ENCODE measurements around the gene LRRC4C. TPM values are rescaled to one million over a fixed set of nuclear protein-coding genes. Genes with fewer than 3 reads are reported as not detected.

The LRRC4C gene
- total and polyA plus RNA-seq, 2 experiments from 2014 or later: 0.35 to 1.1 TPM

GRCh38 chr11:41435531-41435930 lies 23.9 kb downstream of the LRRC4C start:
- Histone ChIP-seq H3K4me1 (ENCODE audit: insufficient read depth) (no peaks in the 10 kb centered on the region), H3K4me3 (no peak overlapping the region), H3K36me3 (ENCODE audit: insufficient read depth) (no peaks in the 10 kb centered on the region), H3K9me2 (ENCODE audit: insufficient read depth) (0 out of 2 replicates have a peak, but pooled peaks cover under 1% of the 10 kb centered on the region), H3K4me2 (no peak overlapping the region), H3K27me3 (ENCODE audit: insufficient read depth) (no peaks in the 10 kb centered on the region), H4K20me1 (replicated peaks; ENCODE audit: insufficient read depth) (no peaks in the 10 kb centered on the region), H3F3A (replicated peaks; ENCODE audit: low read depth) (no peaks in the 10 kb centered on the region), H3K79me2 (replicated peaks; ENCODE audit: insufficient read depth) (no peaks in the 10 kb centered on the region), H3K27ac (ENCODE audit: low read depth) (no peak overlapping the region), H2AFZ (no peak overlapping the region)
- DNase-seq (ENCODE audit: low spot score) (no peak), ATAC-seq (no peak)
- Mint-ChIP-seq H3K4me3 (no peak overlapping the region), H3K27ac (no peak overlapping the region), H3K36me3 (ENCODE audit: low read depth) (no peaks in the 10 kb centered on the region; the same call in 2 of the 3 replicates), H3K4me1 (peaks cover 3% of the 10 kb centered on the region; the same call in 1 of the 3 replicates), H3K9me3 (no peaks in the 10 kb centered on the region; the same call in 1 of the 3 replicates), H3K27me3 (ENCODE audit: insufficient read depth, low read depth, poor library complexity) (no peaks in the 10 kb centered on the region)
- no peak for TF ChIP-seq POLR2AphosphoS5 (IDR thresholded peaks at IDR 0.05; ENCODE audit: low read depth)
- TF ChIP-seq, protein P1, sequence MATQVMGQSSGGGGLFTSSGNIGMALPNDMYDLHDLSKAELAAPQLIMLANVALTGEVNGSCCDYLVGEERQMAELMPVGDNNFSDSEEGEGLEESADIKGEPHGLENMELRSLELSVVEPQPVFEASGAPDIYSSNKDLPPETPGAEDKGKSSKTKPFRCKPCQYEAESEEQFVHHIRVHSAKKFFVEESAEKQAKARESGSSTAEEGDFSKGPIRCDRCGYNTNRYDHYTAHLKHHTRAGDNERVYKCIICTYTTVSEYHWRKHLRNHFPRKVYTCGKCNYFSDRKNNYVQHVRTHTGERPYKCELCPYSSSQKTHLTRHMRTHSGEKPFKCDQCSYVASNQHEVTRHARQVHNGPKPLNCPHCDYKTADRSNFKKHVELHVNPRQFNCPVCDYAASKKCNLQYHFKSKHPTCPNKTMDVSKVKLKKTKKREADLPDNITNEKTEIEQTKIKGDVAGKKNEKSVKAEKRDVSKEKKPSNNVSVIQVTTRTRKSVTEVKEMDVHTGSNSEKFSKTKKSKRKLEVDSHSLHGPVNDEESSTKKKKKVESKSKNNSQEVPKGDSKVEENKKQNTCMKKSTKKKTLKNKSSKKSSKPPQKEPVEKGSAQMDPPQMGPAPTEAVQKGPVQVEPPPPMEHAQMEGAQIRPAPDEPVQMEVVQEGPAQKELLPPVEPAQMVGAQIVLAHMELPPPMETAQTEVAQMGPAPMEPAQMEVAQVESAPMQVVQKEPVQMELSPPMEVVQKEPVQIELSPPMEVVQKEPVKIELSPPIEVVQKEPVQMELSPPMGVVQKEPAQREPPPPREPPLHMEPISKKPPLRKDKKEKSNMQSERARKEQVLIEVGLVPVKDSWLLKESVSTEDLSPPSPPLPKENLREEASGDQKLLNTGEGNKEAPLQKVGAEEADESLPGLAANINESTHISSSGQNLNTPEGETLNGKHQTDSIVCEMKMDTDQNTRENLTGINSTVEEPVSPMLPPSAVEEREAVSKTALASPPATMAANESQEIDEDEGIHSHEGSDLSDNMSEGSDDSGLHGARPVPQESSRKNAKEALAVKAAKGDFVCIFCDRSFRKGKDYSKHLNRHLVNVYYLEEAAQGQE (IDR thresholded peaks at IDR 0.05; ENCODE audit: unreplicated experiment): no peak
- TF ChIP-seq NANOG (IDR thresholded peaks at IDR 0.05; ENCODE audit: borderline replicate concordance): no peak
- no peak for TF ChIP-seq ETS1 (IDR thresholded peaks at IDR 0.05)
- TF ChIP-seq CTCF (conservative IDR thresholded peaks at IDR 0.05; ENCODE audit: low read depth in 2 of 2): no peak
- no peak for TF ChIP-seq ZNF114 (CRISPR knock-in tag; IDR thresholded peaks at IDR 0.05)
- no peak for TF ChIP-seq ZNF331 (CRISPR knock-in tag; IDR thresholded peaks at IDR 0.05; ENCODE audit: low read depth)
- no peak for TF ChIP-seq EZH2 (IDR thresholded peaks at IDR 0.05; ENCODE audit: low read depth, unreplicated experiment)
- no peak for TF ChIP-seq ZNF462 (CRISPR knock-in tag; IDR thresholded peaks at IDR 0.05)
- no peak for TF ChIP-seq JUNB (IDR thresholded peaks at IDR 0.05; ENCODE audit: unreplicated experiment)
- TF ChIP-seq CREB1 (CRISPR knock-in tag; IDR thresholded peaks at IDR 0.05; ENCODE audit: low read depth): no peak
- TF ChIP-seq STAT1 (IDR thresholded peaks at IDR 0.05; ENCODE audit: unreplicated experiment): no peak

Data from GM23338 (cell line).